ENCODE measurements around the gene ZNF385C. TPM values are rescaled to one million over a fixed set of nuclear protein-coding genes. Genes with fewer than 3 reads are reported as not detected.

The ZNF385C gene
- total RNA-seq, 1 donor, result not detected

DNA sequence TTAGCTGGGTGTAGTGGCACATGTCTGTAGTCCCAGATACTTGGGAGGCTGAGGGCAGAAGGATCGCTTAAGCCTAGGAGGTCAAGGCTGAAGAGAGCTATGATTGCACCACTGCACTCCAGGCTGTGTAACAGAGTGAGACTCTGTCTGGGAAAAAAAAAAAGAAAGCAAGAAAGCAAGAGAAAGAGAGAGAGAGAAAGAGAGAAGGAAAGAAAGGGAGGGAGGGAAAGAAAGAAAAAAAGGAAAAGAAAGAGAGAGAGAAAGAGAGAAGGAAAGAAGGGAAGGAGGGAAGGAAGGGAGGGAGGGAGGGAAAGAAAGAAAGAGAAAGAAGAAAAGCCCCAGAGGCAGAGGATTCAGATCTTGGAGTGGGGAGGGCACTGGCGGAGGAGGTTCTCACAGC is 7.7 kb upstream of the ZNF385C start:
- DNase-seq (ENCODE audit: low read depth), result no peak
- TF ChIP-seq, protein P1, sequence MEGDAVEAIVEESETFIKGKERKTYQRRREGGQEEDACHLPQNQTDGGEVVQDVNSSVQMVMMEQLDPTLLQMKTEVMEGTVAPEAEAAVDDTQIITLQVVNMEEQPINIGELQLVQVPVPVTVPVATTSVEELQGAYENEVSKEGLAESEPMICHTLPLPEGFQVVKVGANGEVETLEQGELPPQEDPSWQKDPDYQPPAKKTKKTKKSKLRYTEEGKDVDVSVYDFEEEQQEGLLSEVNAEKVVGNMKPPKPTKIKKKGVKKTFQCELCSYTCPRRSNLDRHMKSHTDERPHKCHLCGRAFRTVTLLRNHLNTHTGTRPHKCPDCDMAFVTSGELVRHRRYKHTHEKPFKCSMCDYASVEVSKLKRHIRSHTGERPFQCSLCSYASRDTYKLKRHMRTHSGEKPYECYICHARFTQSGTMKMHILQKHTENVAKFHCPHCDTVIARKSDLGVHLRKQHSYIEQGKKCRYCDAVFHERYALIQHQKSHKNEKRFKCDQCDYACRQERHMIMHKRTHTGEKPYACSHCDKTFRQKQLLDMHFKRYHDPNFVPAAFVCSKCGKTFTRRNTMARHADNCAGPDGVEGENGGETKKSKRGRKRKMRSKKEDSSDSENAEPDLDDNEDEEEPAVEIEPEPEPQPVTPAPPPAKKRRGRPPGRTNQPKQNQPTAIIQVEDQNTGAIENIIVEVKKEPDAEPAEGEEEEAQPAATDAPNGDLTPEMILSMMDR (IDR thresholded peaks at IDR 0.05; ENCODE audit: insufficient read depth, low read depth, low read length), result no peak
- no peak overlapping the region for H3K4me3 ChIP-seq (ENCODE audit: low read depth, low read length)

- H3K4me3 ChIP-seq (ENCODE audit: low read depth, low read length), result no peak overlapping the region
- TF ChIP-seq, protein P1 (IDR thresholded peaks at IDR 0.05; ENCODE audit: insufficient read depth, low read depth, low read length), result no peak
- DNase-seq (ENCODE audit: low read depth), result no peak
Observed at GRCh38 chr17:42104264-42104663, 6.0 kb upstream of the ZNF385C start.

DNA sequence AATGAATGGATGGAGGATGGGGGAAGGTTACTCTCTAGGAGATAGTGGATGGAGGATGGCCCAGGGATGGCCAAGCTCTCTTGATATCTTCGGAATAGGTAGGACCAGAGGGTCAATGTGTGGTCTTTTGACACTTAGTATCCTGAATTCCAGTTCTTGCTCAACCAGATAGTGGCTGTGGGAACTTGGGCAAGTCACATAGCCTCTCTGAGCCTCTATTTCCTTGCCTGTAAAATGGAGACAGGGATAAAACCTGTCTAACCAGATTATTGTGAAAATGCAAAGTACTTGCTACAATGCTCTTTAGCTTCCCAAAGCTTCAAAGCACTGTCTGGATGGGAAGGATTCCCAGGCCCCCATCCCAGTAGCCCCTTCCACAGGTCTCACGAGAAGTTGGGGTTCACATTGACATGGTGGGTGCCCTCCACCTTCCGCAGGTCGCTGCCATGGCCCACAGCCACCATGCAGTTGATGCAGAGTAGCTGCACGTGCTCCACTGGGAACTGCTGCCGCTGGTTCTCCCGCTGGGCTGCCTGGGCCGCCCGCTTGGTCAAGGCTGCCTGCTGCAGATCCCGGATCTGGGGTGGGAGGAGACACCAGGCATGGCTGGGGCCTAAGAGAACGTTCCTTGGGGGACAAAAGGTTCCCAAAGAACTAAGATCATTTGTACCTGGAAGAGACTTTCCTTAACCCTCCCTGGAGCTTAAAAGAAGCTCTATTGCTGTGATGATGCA is 5.1 kb upstream of the ZNF385C start:
- DNase-seq (ENCODE audit: low read depth), result no peak
- TF ChIP-seq, protein P1 (IDR thresholded peaks at IDR 0.05; ENCODE audit: insufficient read depth, low read depth, low read length), result no peak
- no peak overlapping the region for H3K4me3 ChIP-seq (ENCODE audit: low read depth, low read length)

DNA sequence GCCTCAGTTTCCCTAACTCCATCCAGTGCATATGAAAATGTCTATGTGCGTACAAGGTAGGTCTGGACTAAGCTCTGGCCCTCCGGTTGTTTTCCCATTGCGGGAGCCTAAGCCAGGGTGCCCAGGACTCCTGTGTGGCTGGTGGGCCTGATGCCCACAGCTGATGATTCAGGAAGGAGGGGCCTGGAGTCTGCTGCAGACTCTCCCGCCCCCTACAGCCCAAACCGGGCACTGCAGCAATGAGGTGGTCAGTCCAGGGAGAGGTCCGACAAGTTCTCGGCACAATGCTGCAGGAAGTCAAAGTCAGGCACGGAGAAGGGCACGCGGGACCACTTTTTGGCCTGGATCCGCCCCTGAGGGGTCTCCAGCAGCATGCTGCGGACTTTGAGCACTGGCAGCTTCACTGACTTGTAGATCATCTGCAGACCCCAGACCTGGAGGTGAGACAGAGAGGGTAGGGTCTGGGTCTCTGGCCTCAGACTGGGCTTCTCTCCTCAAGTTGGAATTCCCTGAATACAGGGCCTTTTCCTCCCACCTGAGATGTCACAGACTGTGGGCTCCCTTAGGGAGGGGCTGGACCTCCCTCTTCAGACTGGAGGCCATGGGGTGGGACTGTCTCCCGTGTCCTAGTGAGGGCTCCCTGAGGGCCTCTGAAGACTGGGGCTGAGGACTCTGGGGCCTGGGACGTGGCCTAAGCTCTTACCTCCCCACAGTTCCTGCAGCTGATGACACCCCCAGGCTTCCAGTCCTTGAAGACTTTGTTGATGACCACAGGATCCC is 3.4 kb upstream of the ZNF385C start:
- peak; percentile 53 for DNase-seq (ENCODE audit: low read depth)
- H3K4me3 ChIP-seq (ENCODE audit: low read depth, low read length), result no peak overlapping the region
- TF ChIP-seq, protein P1 (IDR thresholded peaks at IDR 0.05; ENCODE audit: insufficient read depth, low read depth, low read length), result peak; percentile 92

DNA sequence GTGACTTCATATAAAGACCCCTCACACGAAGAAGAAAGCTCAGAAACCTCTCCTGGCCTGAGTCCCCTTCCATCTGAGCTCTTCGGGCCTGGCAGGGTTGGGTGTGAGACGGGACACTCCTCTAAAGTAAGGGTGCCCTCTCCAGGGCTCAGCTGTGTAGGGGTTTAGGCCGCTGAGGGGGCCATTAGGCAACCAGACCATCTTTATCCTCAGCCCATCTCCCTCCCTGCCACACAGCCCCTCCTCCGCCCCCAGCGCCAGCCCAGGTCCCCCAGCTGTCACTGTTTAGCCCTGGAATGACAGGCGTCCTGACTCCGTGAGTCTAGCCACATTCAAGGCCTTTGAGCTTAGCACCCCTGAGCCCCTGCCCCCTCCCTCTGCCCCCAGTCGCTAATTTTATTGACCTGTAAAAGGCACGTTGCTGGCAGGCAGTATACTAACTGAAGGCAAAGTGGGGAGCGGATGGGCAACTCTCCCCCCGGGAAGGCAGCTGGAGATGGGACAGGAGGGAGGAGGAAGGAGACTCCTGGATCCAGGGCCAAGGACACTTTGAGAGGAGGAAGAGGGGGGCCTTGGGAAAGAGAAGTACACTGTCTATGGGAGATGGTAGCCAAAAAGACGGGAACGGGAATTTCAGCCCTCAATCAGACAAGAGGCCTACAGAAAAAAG is 592 bp upstream of the ZNF385C start:
- TF ChIP-seq, protein P1 (IDR thresholded peaks at IDR 0.05; ENCODE audit: insufficient read depth, low read depth, low read length), result no peak
- no peak for DNase-seq (ENCODE audit: low read depth)

DNA sequence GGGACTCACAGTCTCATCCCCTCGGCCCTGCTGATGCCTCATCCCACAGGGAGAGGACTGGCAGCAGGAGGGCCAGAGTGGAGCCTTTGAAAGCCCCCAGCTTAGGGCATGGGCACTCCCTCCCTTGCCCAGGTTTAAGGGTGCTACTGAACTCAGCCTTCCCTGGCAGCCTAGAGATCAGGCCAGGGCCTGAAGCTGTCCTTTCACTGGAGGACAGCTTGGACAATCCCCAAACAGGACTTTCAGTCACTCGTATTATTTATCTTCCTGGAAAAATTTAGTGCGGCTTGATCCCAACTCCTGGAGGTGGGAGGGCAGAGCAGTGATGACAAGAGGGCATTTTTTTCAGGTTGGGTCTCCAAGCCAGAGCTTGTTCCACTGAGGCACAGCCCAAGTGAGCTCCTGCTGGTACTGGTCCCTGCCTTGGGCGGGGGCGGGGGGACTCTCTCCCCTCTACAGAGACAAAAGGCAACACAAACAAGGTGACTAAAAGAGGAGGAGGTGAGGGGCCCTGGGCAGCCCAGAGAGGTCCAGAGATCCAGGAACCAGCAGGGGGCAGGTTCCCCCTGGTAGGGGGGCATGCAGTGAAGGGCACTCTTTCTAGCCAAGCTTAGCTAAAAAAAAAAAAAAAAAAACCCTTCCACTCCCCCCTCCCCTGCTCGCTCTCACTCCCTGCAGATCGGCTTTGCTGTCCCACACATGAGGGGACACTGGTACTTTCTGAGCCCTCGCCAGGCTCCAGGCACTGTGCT is 1.7 kb downstream of the ZNF385C start:
- no peak overlapping the region for H3K4me3 ChIP-seq (ENCODE audit: low read depth, low read length)
- TF ChIP-seq, protein P1 (IDR thresholded peaks at IDR 0.05; ENCODE audit: insufficient read depth, low read depth, low read length), result no peak
- no peak for DNase-seq (ENCODE audit: low read depth)

More for the DNA sequence above, 592 bp upstream of the ZNF385C start:
- no peak overlapping the region for H3K4me3 ChIP-seq (ENCODE audit: low read depth, low read length)

Data from fibroblast of villous mesenchyme (primary cell).